ENCODE measurements around the gene OR2AG1. TPM values are rescaled to one million over a fixed set of nuclear protein-coding genes. Genes with fewer than 3 reads are reported as not detected.
A peak's percentile ranks its signal among the peaks of the same experiment; 100 is the strongest.

Gene OR2AG1
- total RNA-seq, 1 donor from 2014 or later, result not detected

DNA sequence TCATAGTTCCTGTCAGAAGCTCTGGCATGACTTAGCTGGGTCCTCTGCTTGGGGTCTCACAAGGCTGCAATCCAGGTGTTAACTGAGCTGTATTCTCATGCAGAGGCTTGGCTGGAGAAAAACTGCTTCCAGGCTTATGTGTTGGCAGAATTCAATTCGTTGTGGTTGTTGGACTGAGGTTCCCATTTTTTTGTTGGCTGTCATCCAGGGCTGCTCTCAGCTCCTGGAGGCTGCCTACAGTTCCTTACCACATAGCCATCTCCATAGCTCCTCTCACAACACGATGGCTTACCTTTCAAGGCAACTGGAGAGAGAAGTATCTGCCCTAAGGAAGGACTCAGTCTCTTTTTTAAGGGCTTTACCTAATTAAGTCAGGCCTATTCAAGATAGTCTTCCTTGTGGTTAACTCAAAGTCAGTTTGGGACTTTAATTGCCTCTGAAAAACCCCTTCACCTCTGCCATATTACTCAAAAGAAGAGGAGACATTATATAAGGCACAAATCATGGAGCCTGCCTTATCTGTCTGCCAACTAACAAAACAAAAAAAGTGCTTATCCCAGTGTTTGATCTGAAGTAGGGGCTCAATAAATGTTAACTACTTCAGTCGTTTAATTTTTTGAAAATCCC, 46.2 kb upstream of the OR2AG1 start:
- TF ChIP-seq, protein P1, sequence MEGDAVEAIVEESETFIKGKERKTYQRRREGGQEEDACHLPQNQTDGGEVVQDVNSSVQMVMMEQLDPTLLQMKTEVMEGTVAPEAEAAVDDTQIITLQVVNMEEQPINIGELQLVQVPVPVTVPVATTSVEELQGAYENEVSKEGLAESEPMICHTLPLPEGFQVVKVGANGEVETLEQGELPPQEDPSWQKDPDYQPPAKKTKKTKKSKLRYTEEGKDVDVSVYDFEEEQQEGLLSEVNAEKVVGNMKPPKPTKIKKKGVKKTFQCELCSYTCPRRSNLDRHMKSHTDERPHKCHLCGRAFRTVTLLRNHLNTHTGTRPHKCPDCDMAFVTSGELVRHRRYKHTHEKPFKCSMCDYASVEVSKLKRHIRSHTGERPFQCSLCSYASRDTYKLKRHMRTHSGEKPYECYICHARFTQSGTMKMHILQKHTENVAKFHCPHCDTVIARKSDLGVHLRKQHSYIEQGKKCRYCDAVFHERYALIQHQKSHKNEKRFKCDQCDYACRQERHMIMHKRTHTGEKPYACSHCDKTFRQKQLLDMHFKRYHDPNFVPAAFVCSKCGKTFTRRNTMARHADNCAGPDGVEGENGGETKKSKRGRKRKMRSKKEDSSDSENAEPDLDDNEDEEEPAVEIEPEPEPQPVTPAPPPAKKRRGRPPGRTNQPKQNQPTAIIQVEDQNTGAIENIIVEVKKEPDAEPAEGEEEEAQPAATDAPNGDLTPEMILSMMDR (IDR thresholded peaks at IDR 0.05), result no peak
- peak overlapping the region; percentile 62 for H3K27ac Mint-ChIP-seq
- CTCF ChIA-PET, result interaction anchor here (0.8 to 15.0 kb wide), 8 partner anchors 10 to 132 kb away, joined by 3 to 391 read pairs (median 4); no protein-coding TSS in a partner anchor

DNA sequence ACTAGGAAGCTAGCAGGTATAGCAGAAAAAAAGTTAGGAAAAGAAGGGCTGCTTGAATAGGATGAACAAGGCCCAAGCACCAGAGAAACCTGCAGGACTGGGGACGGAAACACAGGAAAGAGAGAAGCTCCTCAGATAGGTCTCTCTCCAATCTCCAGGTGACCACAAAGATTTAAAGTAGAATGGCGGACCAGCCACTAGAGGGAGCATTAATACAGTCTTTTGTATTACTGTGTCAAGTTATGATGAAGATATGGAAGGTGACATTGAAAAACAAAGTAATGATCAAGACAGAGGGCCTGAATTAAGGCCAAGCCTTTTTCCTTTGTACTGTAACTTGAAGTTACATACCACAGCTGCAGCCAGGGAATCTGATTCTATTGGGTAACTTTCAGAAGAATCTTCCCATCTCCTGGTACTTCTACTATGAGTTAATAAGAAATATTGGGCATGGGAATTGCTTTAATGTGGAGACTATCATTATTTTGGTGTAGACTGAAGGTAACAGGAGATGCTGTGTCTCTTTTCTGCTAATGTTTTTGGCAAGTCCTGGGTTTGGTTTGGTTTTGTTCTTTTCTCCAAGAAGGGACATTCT, 44.9 kb upstream of the OR2AG1 start:
- ATAC-seq (ENCODE audit: low read depth), result peak; percentile 75
- no peaks in the 10 kb centered on the region for H3K9me3 Mint-ChIP-seq
- H3K4me1 Mint-ChIP-seq, result peaks cover 72% of the 10 kb centered on the region
- intact Hi-C loops (cut with micrococcal nuclease), result loop anchor here (1.0 kb wide), 2 partner anchors 8 to 19 kb away; no protein-coding TSS in a partner anchor
- TF ChIP-seq, protein P1 (IDR thresholded peaks at IDR 0.05), result peak; percentile 37
- POLR2A ChIA-PET, result interaction anchor here (0.6 to 3.8 kb wide), 9 partner anchors 8 to 919 kb away, joined by 3 to 26 read pairs (median 4); partner anchors contain the start of genes ARFIP2 and TIMM10B
- peaks cover 64% of the 10 kb centered on the region for H3K36me3 Mint-ChIP-seq (ENCODE audit: low read depth)
- H3K27me3 Mint-ChIP-seq, result no peaks in the 10 kb centered on the region
- no peak overlapping the region for H3K4me3 Mint-ChIP-seq
- CTCF ChIA-PET, result interaction anchor here (0.5 to 15.0 kb wide), 14 partner anchors 10 to 74 kb away, joined by 3 to 391 read pairs (median 4); partner anchors contain the start of genes MRPL17 and OR2AG2
- DNase-seq, result no peak
- H3K27ac Mint-ChIP-seq, result peak overlapping the region; percentile 62

More for the DNA sequence above, 46.2 kb upstream of the OR2AG1 start:
- Mint-ChIP-seq H3K4me3 (no peak overlapping the region), H3K27me3 (no peaks in the 10 kb centered on the region), H3K4me1 (peaks cover 73% of the 10 kb centered on the region), H3K9me3 (no peaks in the 10 kb centered on the region), H3K36me3 (ENCODE audit: low read depth) (peaks cover 59% of the 10 kb centered on the region)
- intact Hi-C loops (cut with micrococcal nuclease), result no loop called here
- ATAC-seq (ENCODE audit: low read depth) (no peak), DNase-seq (no peak)
- POLR2A ChIA-PET, result interaction anchor here (0.6 to 3.8 kb wide), 4 partner anchors 10 to 582 kb away, joined by 3 to 26 read pairs (median 4); no protein-coding TSS in a partner anchor

GRCh38 chr11:6738590-6738989, 44.2 kb upstream of the OR2AG1 start:
- no peaks in the 10 kb centered on the region for H3K9me3 Mint-ChIP-seq
- DNase-seq, result no peak
- no peaks in the 10 kb centered on the region for H3K27me3 Mint-ChIP-seq
- intact Hi-C loops (cut with micrococcal nuclease), result loop anchor here (1.0 kb wide), 2 partner anchors 8 to 19 kb away; no protein-coding TSS in a partner anchor
- peaks cover 69% of the 10 kb centered on the region for H3K4me1 Mint-ChIP-seq
- H3K36me3 Mint-ChIP-seq (ENCODE audit: low read depth), result peaks cover 60% of the 10 kb centered on the region
- no peak overlapping the region for H3K4me3 Mint-ChIP-seq
- CTCF ChIA-PET, result interaction anchor here (1.2 to 15.0 kb wide), 7 partner anchors 9 to 74 kb away, joined by 3 to 391 read pairs (median 4); partner anchors contain the start of gene MRPL17
- H3K27ac Mint-ChIP-seq, result peak overlapping the region; percentile 62
- TF ChIP-seq, protein P1 (IDR thresholded peaks at IDR 0.05), result no peak
- ATAC-seq (ENCODE audit: low read depth), result no peak
- POLR2A ChIA-PET, result interaction anchor here (1.1 to 3.8 kb wide), 2 partner anchors 8 to 257 kb away, joined by 4 to 26 read pairs; partner anchors contain the start of genes ARFIP2 and TIMM10B

DNA sequence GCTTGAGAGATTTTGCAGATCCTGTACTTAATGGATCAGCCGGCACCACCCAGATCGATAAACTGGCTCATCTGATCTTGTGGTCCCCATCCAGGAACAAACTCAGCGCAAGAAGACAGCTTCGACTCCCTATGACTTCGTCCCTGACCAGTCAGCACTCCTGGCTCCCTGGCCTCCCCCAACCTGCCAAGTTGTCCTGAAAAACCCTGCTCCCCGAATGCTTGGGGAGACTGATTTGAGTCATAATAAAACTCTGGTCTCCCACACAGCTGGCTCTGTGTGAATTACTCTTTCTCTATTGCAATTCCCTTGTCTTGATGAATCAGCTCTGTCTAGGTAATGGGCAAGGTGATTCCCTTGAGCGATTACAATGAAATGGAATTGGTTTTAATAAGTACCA, 40.6 kb upstream of the OR2AG1 start:
- H3K36me3 Mint-ChIP-seq (ENCODE audit: low read depth), result peaks cover 40% of the 10 kb centered on the region
- intact Hi-C loops (cut with micrococcal nuclease), result loop anchor here (10.0 kb wide), 3 partner anchors 183 to 773 kb away; partner anchors contain the start of genes CNGA4, FHIP1B, OR2D3 and PPFIBP2
- no peak overlapping the region for H3K4me3 Mint-ChIP-seq
- H3K27me3 Mint-ChIP-seq, result no peaks in the 10 kb centered on the region
- peaks cover 34% of the 10 kb centered on the region for H3K4me1 Mint-ChIP-seq
- ATAC-seq (ENCODE audit: low read depth) (no peak), DNase-seq (no peak)
- TF ChIP-seq, protein P1 (IDR thresholded peaks at IDR 0.05), result no peak
- ChIA-PET CTCF (interaction anchor here (15.0 kb wide), 1 partner anchor 16 kb away, joined by 391 read pairs; no protein-coding TSS in a partner anchor), POLR2A (no interaction called here)
- H3K27ac Mint-ChIP-seq, result no peak overlapping the region
- no peaks in the 10 kb centered on the region for H3K9me3 Mint-ChIP-seq
